Gastroesophageal sphincter (tissue), 3 donors: ENCODE results near the gene PHF1.

ENCODE experiments used
- CTCF ChIP-seq, 4 experiments: fragments of 200-600 bp in 2 of 4; fragments of 450-650 bp in 2 of 4; sonication (generic) in 1 of 4; IDR thresholded peaks; one replicate each; pipeline ENCODE4 v1.5.1; 2017 to 2019; ENCODE audit warnings: antibody characterized with exemption in 4 of 4, mild to moderate bottlenecking in 2 of 4, moderate library complexity in 2 of 4
- EP300 ChIP-seq: sonication (generic); formaldehyde crosslinking; IDR thresholded peaks from one replicate; pipeline ENCODE4 v1.6.1; 2017; ENCODE audit warnings: antibody characterized with exemption, mild to moderate bottlenecking
- POLR2A ChIP-seq, 2 donors: fragments of 450-650 bp; IDR thresholded peaks; one replicate each; pipeline ENCODE4 v1.6.1; 2017; ENCODE audit warnings: antibody characterized with exemption in 2 of 2, mild to moderate bottlenecking in 2 of 2, moderate library complexity in 1 of 2

- no peak for TF ChIP-seq CTCF (IDR thresholded peaks at IDR 0.05)
- TF ChIP-seq POLR2A (IDR thresholded peaks at IDR 0.05), result no peak
- no peak for TF ChIP-seq EP300
Measured at GRCh38 chr6:33458676-33459075, 47.9 kb downstream of the PHF1 start.
